ENCODE data around the gene ANKMY1. TPM values are rescaled to one million over a fixed set of nuclear protein-coding genes. Genes with fewer than 3 reads are reported as not detected.

Gene ANKMY1
- total and polyA plus RNA-seq, 2 of the 8 experiments (the other 6 are each of a cell fraction or from before 2014, with no cell fraction given): 4.5 to 4.8 TPM

GRCh38 chr2:240513549-240514287 is 44.1 kb downstream of the ANKMY1 start (continued):
- TF ChIP-seq MAFK (IDR thresholded peaks at IDR 0.05; ENCODE audit: low read depth, low read length) (no peak), CBX8 (IDR thresholded peaks at IDR 0.05; ENCODE audit: borderline replicate concordance, low read depth, low read length) (no peak), TAF1 (IDR thresholded peaks at IDR 0.05; ENCODE audit: low read depth, low read length) (no peak), CBX5 (IDR thresholded peaks at IDR 0.05; ENCODE audit: low read depth, low read length) (no peak), TCF12 (IDR thresholded peaks at IDR 0.05; ENCODE audit: low read depth, low read length) (no peak), BRCA1 (IDR thresholded peaks at IDR 0.05; ENCODE audit: low read depth, low read length) (no peak), MAX (IDR thresholded peaks at IDR 0.05) (peak; percentile 50; the same call in 1 of the 2 replicates), SP2 (IDR thresholded peaks at IDR 0.05; ENCODE audit: low read length) (no peak), FOSL1 (IDR thresholded peaks at IDR 0.05; ENCODE audit: insufficient read depth, low read depth, low read length) (no peak), HDAC2 (IDR thresholded peaks at IDR 0.05; ENCODE audit: borderline replicate concordance in 1 of 2, low read depth in 2 of 2, low read length in 2 of 2) (no peak), CREB1 (IDR thresholded peaks at IDR 0.05) (peak; percentile 60), YY1 (IDR thresholded peaks at IDR 0.05; ENCODE audit: low read depth, low read length) (0 out of 2 replicates have a peak, but pooled peaks have one; percentile 14), ATF2 (IDR thresholded peaks at IDR 0.05; ENCODE audit: low read length) (no peak)
